ENCODE measurements around the gene NSG1. TPM values are rescaled to one million over a fixed set of nuclear protein-coding genes. Genes with fewer than 3 reads are reported as not detected.
A peak's percentile ranks its signal among the peaks of the same experiment; 100 is the strongest.

The NSG1 gene
- total and polyA plus RNA-seq, 2 of the 8 experiments (the other 6 are each of a cell fraction or from before 2014, with no cell fraction given) = 35.7 to 61.4 TPM

GRCh38 chr4:4455210-4455865 is 68.4 kb downstream of the NSG1 start:
- Histone ChIP-seq H3K4me2 (ENCODE audit: insufficient read depth in 1 of 2, low read depth in 2 of 2, low read length in 2 of 2) (no peak overlapping the region), H4K5ac (ENCODE audit: insufficient read length, low read depth, low read length) (no peak overlapping the region), H3K23me2 (ENCODE audit: low read depth, low read length) (no peaks in the 10 kb centered on the region), H3K18ac (ENCODE audit: extremely low read depth, low read length) (0 out of 2 replicates have a peak overlapping the region, but pooled peaks have one; percentile 0), H2BK120ac (replicated peaks; ENCODE audit: low read depth, low read length) (no peak overlapping the region), H4K91ac (replicated peaks; ENCODE audit: insufficient read length, low read length) (no peak overlapping the region), H2AFZ (ENCODE audit: low read length) (no peak overlapping the region), H3K23ac (ENCODE audit: insufficient read length) (no peak overlapping the region), H3K4me1 (replicated peaks in 1 of 4; ENCODE audit: control insufficient read depth in 3 of 4, insufficient read depth in 4 of 4, low read length in 3 of 4) (peaks cover 7 to 18% (median 12%) of the 10 kb centered on the region in 4 experiments; a peak in 6 of 7 replicates), H3K79me1 (ENCODE audit: low read depth, low read length) (no peaks in the 10 kb centered on the region), H3K4me3 (ENCODE audit: extremely low read depth in 1 of 4, insufficient read depth in 2 of 4, low read depth in 3 of 4, low read length in 4 of 4) (no peak overlapping the region), H3K27ac (ENCODE audit: low read depth, low read length) (0 out of 2 replicates have a peak overlapping the region, but pooled peaks have one; percentile 0), H4K20me1 (replicated peaks in 1 of 2; ENCODE audit: control insufficient read depth in 1 of 2, insufficient read depth in 2 of 2, low read length in 2 of 2) (no peaks in the 10 kb centered on the region), H3K36me3 (ENCODE audit: control insufficient read depth in 2 of 4, insufficient read depth in 4 of 4, low read length in 3 of 4) (peaks cover 0 to 6% (median 2%) of the 10 kb centered on the region in 4 experiments; a peak in 4 of 8 replicates), H3K56ac (replicated peaks; ENCODE audit: insufficient read length, low read depth, low read length) (no peak overlapping the region), H3K14ac (ENCODE audit: insufficient read length) (no peak overlapping the region), H3K4ac (replicated peaks; ENCODE audit: insufficient read length, low read depth, low read length) (no peak overlapping the region), H3K27me3 (replicated peaks in 1 of 4; ENCODE audit: control insufficient read depth in 3 of 4, extremely low read depth in 1 of 4, insufficient read depth in 3 of 4, low read length in 3 of 4) (no peaks in the 10 kb centered on the region), H3K9ac (replicated peaks in 1 of 4; ENCODE audit: extremely low read depth in 1 of 4, low read depth in 3 of 4, low read length in 3 of 4) (no peak overlapping the region), H2BK12ac (ENCODE audit: low read depth, low read length) (no peak overlapping the region; the same call in 1 of the 2 replicates), H3K79me2 (ENCODE audit: control insufficient read depth in 1 of 2, insufficient read depth in 2 of 2, low read length in 2 of 2) (no peaks in the 10 kb centered on the region), H2AK5ac (ENCODE audit: low read depth, low read length) (no peak overlapping the region), H2BK20ac (ENCODE audit: low read length) (no peak overlapping the region), H2BK15ac (ENCODE audit: low read length) (no peak overlapping the region), H3K9me3 (ENCODE audit: insufficient read depth in 2 of 2, low read depth in 1 of 2, low read length in 1 of 2) (no peaks in the 10 kb centered on the region), H4K8ac (ENCODE audit: extremely low read depth, insufficient read depth, low read length) (no peak overlapping the region), H2BK5ac (ENCODE audit: low read depth, low read length) (no peak overlapping the region)
- WGBS, 2 experiments (ENCODE audit: extremely low coverage in 1 of 2, insufficient coverage in 1 of 2, insufficient read length in 1 of 2, insufficient replicate concordance in 2 of 2, low coverage in 1 of 2, low lambda C conversion rate in 2 of 2, missing lambda C conversion rate in 1 of 2) = 93% methylated on average over 5 of the region's 5 CpGs; no CpG with 5 or more reads in 1 of the 2 experiments
- POLR2A ChIA-PET (ENCODE audit: partially characterized antibody) = no interaction called here
- FAIRE-seq (no peak), DNase-seq (ENCODE audit: low read depth in 1 of 2, low spot score in 2 of 2) (no peak)
- CTCF ChIA-PET (ENCODE audit: partially characterized antibody) = interaction anchor here (0.6 to 1.5 kb wide), 6 partner anchors 23 to 819 kb away, joined by 3 to 5 read pairs (median 4); no protein-coding TSS in a partner anchor
- TF ChIP-seq JUND (IDR thresholded peaks at IDR 0.05; ENCODE audit: low read length) (no peak), ASH2L (IDR thresholded peaks at IDR 0.05; ENCODE audit: low read length) (no peak), CBX8 (IDR thresholded peaks at IDR 0.05; ENCODE audit: borderline replicate concordance, low read depth, low read length) (no peak), CTCF (IDR thresholded peaks at IDR 0.05; ENCODE audit: control extremely low read depth in 1 of 3, insufficient read depth in 1 of 3, low read depth in 1 of 3, low read length in 3 of 3) (no peak), GABPA (IDR thresholded peaks at IDR 0.05; ENCODE audit: borderline replicate concordance, insufficient read depth, low read length) (no peak), MAX (IDR thresholded peaks at IDR 0.05) (no peak)

All from H1 (cell line).